Lung (tissue), 12 donors: Measurements from ENCODE around the gene PSMB10. TPM values are rescaled to one million over a fixed set of nuclear protein-coding genes. Genes with fewer than 3 reads are reported as not detected.

Source experiments
- ATAC-seq: fragments of 200-7000 bp; cut with Tn5 transposase; one replicate; pipeline ENCODE4 v1.9.1; 2020; ENCODE audit warnings: moderate number of reproducible peaks; ENCODE audit not compliant: insufficient read depth, low FRiP score
- DNase-seq, 3 donors: peaks; one replicate each; pipeline ENCODE4 v3.0.0-alpha.2; 2013 to 2017
- H3K27ac ChIP-seq, 2 donors: one replicate each; pipeline ENCODE4 v1.5.1; 2013; ENCODE audit warnings: mild to moderate bottlenecking in 2 of 2, moderate library complexity in 2 of 2, control low read depth in 1 of 2, inconsistent platforms in 1 of 2, low read depth in 1 of 2, low read length in 1 of 2
- H3K27me3 ChIP-seq, 3 donors: one replicate each; pipeline ENCODE4 v1.5.1; 2013; ENCODE audit warnings: low read length in 2 of 3; ENCODE audit not compliant: control insufficient read depth in 3 of 3, insufficient read depth in 3 of 3
- H3K36me3 ChIP-seq, 4 donors: one replicate each; pipeline ENCODE4 v1.5.1; 2013; ENCODE audit warnings: low read length in 4 of 4, mild to moderate bottlenecking in 1 of 4, moderate library complexity in 1 of 4; ENCODE audit not compliant: control insufficient read depth in 4 of 4, insufficient read depth in 4 of 4
- H3K4me1 ChIP-seq, 5 donors: one replicate each; pipeline ENCODE4 v1.5.1; 2013; ENCODE audit warnings: low read length in 5 of 5, mild to moderate bottlenecking in 2 of 5, moderate library complexity in 1 of 5; ENCODE audit not compliant: control insufficient read depth in 5 of 5, insufficient read depth in 5 of 5
- H3K4me3 ChIP-seq: one replicate; pipeline ENCODE4 v1.5.1; 2013; ENCODE audit warnings: mild to moderate bottlenecking, control low read depth, moderate library complexity
- H3K9ac ChIP-seq, 2 donors: one replicate each; pipeline ENCODE4 v1.5.1; 2013; ENCODE audit warnings: low read length in 2 of 2, control low read depth in 1 of 2; ENCODE audit not compliant: insufficient read depth in 1 of 2
- H3K9me3 ChIP-seq, 4 donors: one replicate each; pipeline ENCODE4 v1.5.1; 2013; ENCODE audit warnings: low read length in 3 of 4, mild to moderate bottlenecking in 1 of 4, moderate library complexity in 1 of 4; ENCODE audit not compliant: control insufficient read depth in 4 of 4, insufficient read depth in 3 of 4
- WGBS, 2 donors: extraction: QIAGEN DNeasy Blood & Tissue Kit; methylation state at CpG; one replicate each; pipeline ENCODE4 v1.1.7; 2013; 5-methylcytosine and 5-hydroxymethylcytosine counted together
- polyA plus RNA-seq, 2 donors: library from polyadenylated mRNA; stranded (reverse); fragments of 200-250 nt; gene quantifications; one replicate each; pipeline ENCODE4 v1.2.1, GENCODE V29; 2013
- total RNA-seq, 2 donors: library from RNA; depleted of rRNA in 1 of 2; stranded (reverse); fragments of >200 nt in 1 of 2; gene quantifications; one replicate each; pipeline ENCODE4 v1.2.1, GENCODE V29; 2014 to 2021
- TF ChIP-seq, protein P1 (sequence below): IDR thresholded peaks from 2 replicates; pipeline ENCODE4 v1.5.1; 2012; ENCODE audit warnings: mild to moderate bottlenecking; ENCODE audit errors: control extremely low read depth, extremely low read depth
- donor health status: control.
- donor health status: control.
- donor health status: Bipolar disorder and iron deficiency.
- donor health status: healthy.
- donor health status: DM: yes; HTN: yes; CAD: no.

PSMB10 gene
- total and polyA plus RNA-seq, 4 donors, result 36.6 to 186 (median 112) TPM

DNA sequence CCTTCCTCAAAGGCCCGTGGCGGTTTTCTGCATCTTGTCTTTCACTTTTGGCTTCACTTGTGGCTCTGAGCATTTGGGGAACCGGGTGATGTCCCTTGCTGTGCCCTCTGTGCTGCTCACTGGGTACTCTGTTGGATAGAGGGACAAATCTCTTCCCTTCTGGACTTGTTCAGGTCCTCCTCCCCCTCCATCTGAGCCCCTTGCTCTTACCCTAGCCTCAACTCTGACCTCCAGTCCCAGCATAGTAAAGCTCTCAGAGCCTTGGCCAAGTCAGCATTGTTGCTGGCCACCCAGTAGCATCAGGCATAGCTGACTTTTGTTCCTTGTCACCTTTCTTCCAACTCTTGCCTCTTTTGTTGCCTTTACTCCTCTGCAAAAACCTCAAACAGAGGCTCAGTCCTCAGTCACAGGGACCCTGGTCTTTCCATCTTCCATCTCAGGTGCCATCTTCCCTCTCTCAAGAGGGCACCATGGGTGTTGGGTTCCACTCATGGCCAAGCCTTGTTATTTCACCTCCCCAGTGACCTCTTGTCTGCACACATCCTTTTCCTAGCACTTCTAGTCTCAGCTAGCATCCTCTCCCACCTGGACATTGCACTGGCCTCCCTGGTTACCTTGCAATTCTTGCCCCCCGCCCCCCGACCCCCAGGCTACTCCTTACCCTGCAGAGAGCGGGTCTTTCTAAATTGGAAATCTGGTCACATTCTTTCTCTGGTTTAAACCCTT lies 393 bp upstream of the PSMB10 start:
- Histone ChIP-seq H3K27me3 (no peaks in the 10 kb centered on the region), H3K36me3 (peaks cover 0 to 38% (median 10%) of the 10 kb centered on the region in 4 donors), H3K9ac (peak overlapping the region; percentile 73 to 77), H3K9me3 (no peaks in the 10 kb centered on the region), H3K27ac (peak overlapping the region; percentile 94), H3K4me1 (peaks cover 0 to 23% (median 5%) of the 10 kb centered on the region in 5 donors), H3K4me3 (no peak overlapping the region)
- DNase-seq, result peak in 1 of 3 donors; percentile 73
- WGBS, 2 donors, result 45 to 48% methylated on average over 6 of the region's 6 CpGs
- TF ChIP-seq, protein P1, sequence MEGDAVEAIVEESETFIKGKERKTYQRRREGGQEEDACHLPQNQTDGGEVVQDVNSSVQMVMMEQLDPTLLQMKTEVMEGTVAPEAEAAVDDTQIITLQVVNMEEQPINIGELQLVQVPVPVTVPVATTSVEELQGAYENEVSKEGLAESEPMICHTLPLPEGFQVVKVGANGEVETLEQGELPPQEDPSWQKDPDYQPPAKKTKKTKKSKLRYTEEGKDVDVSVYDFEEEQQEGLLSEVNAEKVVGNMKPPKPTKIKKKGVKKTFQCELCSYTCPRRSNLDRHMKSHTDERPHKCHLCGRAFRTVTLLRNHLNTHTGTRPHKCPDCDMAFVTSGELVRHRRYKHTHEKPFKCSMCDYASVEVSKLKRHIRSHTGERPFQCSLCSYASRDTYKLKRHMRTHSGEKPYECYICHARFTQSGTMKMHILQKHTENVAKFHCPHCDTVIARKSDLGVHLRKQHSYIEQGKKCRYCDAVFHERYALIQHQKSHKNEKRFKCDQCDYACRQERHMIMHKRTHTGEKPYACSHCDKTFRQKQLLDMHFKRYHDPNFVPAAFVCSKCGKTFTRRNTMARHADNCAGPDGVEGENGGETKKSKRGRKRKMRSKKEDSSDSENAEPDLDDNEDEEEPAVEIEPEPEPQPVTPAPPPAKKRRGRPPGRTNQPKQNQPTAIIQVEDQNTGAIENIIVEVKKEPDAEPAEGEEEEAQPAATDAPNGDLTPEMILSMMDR, result no peak
- no peak for ATAC-seq

DNA sequence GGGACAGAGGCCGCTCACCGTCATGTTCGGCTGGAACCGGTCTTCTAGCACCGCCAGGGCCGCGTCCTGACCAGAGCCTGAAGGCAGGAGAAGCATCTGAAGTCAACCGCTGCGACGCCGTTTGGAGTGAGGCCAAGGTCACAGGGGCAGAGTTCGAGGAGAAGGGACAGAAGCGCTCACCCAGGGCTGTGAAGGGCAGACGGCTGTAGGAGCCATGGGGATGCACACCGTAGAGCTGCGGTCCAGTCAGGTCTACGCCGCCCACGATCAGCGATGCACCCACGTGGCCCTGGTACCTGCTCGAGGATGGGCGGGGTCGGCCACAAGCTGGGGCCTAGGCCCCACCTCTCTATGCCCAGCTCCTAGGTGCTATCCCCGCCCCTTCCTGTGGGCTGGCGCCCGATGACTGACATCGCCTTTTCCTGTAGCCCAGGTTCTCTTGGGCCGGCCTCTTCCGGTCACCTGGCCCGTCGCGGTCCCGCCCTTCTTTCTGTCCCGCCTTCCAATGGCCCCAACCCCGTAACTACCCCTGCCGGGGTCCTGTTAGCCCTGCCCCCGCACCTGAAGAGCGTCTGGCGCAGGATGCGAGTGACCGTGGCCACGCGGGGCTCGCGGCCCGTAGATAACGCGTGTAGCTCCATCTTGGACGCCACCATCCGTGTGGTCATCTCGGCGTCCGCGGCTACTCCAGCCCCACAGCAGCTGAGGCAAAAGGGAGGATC lies 1.1 kb downstream of the PSMB10 start:
- DNase-seq (peak; percentile 94 to 97 (median 96)), ATAC-seq (peak; percentile 94)
- peaks cover 0 to 39% (median 10%) of the 10 kb centered on the region in 4 donors for H3K36me3 ChIP-seq
- H3K4me1 ChIP-seq, result peaks cover 0 to 23% (median 5%) of the 10 kb centered on the region in 5 donors
- 5 to 15% methylated on average over 51 to 55 of the region's 55 CpGs for WGBS, 2 donors
- no peaks in the 10 kb centered on the region for H3K9me3 ChIP-seq
- TF ChIP-seq, protein P1, result no peak
- H3K4me3 ChIP-seq, result peak overlapping the region; percentile 89
- no peaks in the 10 kb centered on the region for H3K27me3 ChIP-seq
- peak overlapping the region; percentile 94 for H3K27ac ChIP-seq
- H3K9ac ChIP-seq, result peak overlapping the region; percentile 77 to 83

DNA sequence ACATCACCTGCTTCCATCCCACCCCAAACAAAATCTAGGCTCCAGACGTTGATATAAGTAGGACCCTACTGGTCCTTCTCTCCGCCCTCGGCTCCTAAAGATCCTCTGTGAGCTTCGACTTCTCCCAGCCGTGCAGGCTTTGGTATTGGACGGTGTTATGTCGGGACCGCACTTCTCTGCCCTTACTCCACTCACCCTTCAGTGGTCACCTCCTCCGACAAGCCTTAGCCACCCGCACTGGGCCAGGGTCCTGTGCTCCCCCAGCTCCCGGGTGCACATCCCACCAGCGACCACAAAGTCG lies 1.6 kb downstream of the PSMB10 start:
- Histone ChIP-seq H3K9ac (peak overlapping the region in 1 of 2 donors; percentile 43), H3K9me3 (no peaks in the 10 kb centered on the region), H3K27ac (peak overlapping the region; percentile 38 to 94), H3K36me3 (peaks cover 0 to 39% (median 7%) of the 10 kb centered on the region in 4 donors), H3K4me3 (peak overlapping the region; percentile 20), H3K27me3 (no peaks in the 10 kb centered on the region), H3K4me1 (peaks cover 0 to 23% (median 5%) of the 10 kb centered on the region in 5 donors)
- WGBS, 2 donors, result 50 to 70% methylated on average over 13 of the region's 13 CpGs
- TF ChIP-seq, protein P1, result no peak
- ATAC-seq (no peak), DNase-seq (peak in 2 of 3 donors; percentile 29 to 33)
